A673 (cell line): ENCODE results near the gene CD300LF. TPM values are rescaled to one million over a fixed set of nuclear protein-coding genes. Genes with fewer than 3 reads are reported as not detected.

Source experiments
- BruUV-seq: library from RNA; stranded (reverse); fragments of 400-500 nt; replicated peaks from 2 replicates; lab custom pipeline; 2021; lab: Mats Ljungman, UMichigan
- CTCF ChIA-PET: fragments of 300-600 bp; sonication (Branson Sonifier 250); formaldehyde crosslinking; loops from one replicate; lab custom pipeline; 2022; ENCODE audit warnings: antibody characterized with exemption; lab: Charles Lee
- POLR2A ChIA-PET: fragments of 300-600 bp; sonication (Branson Sonifier 250); formaldehyde crosslinking; loops from one replicate; lab custom pipeline; 2022; ENCODE audit warnings: antibody characterized with exemption; ENCODE audit not compliant: low non-redundant PET; lab: Charles Lee
- DNase-seq: peaks from one replicate; pipeline ENCODE4 v3.0.0-alpha.2; 2015; ENCODE audit warnings: low spot score
- H3K27ac ChIP-seq: fragments of 200-600 bp; sonication (generic); 2 replicates; pipeline ENCODE4 v1.5.1; 2016; ENCODE audit warnings: mixed run types, low read depth, mild to moderate bottlenecking, mixed read lengths, antibody characterized with exemption, low read length; ENCODE audit not compliant: poor library complexity, severe bottlenecking
- H3K27me3 ChIP-seq: fragments of 200-600 bp; sonication (generic); replicated peaks from 2 replicates; pipeline ENCODE4 v1.6.1; 2017; ENCODE audit warnings: mixed run types, low read depth, mild to moderate bottlenecking, mixed read lengths, antibody characterized with exemption, low read length; ENCODE audit not compliant: insufficient read depth, poor library complexity
- H3K36me3 ChIP-seq: fragments of 200-600 bp; sonication (generic); 2 replicates; pipeline ENCODE4 v1.6.1; 2016; ENCODE audit warnings: mixed run types, mild to moderate bottlenecking, mixed read lengths, antibody characterized with exemption, low read length; ENCODE audit not compliant: insufficient read depth, poor library complexity, severe bottlenecking
- H3K4me1 ChIP-seq: fragments of 200-600 bp; sonication (generic); 2 replicates; pipeline ENCODE4 v1.6.1; 2017; ENCODE audit warnings: mixed run types, mild to moderate bottlenecking, mixed read lengths, antibody characterized with exemption, low read length; ENCODE audit not compliant: insufficient read depth, poor library complexity, severe bottlenecking
- H3K4me3 ChIP-seq: fragments of 200-600 bp; sonication (generic); 2 replicates; pipeline ENCODE4 v1.5.1; 2016; ENCODE audit warnings: low read depth, mixed run types, mild to moderate bottlenecking, mixed read lengths, low read length; ENCODE audit not compliant: poor library complexity, severe bottlenecking
- H3K9me3 ChIP-seq: fragments of 200-600 bp; sonication (generic); 2 replicates; pipeline ENCODE4 v1.6.1; 2016; ENCODE audit warnings: mixed run types, low read depth, mild to moderate bottlenecking, mixed read lengths, antibody characterized with exemption, low read length; ENCODE audit not compliant: poor library complexity, severe bottlenecking
- CTCF ChIP-seq: fragments of 300-800, 200-600 bp; sonication (generic); conservative IDR thresholded peaks from 2 replicates; pipeline ENCODE4 v1.5.1; 2017; ENCODE audit warnings: low read depth, mild to moderate bottlenecking, antibody characterized with exemption, low read length, moderate library complexity, mixed read lengths
- EZH2 ChIP-seq: fragments of 200-600 bp; sonication (generic); IDR thresholded peaks from 2 replicates; pipeline ENCODE4 v1.6.1; 2017; ENCODE audit warnings: borderline replicate concordance, low read depth, mild to moderate bottlenecking, mixed read lengths, antibody characterized with exemption, low read length; ENCODE audit not compliant: poor library complexity, severe bottlenecking
- intact Hi-C: fragments of 100-400 bp; cut with micrococcal nuclease; formaldehyde crosslinking; loops from one replicate; pipeline ENCODE4 v1.10.0; 2022; ENCODE audit not compliant: unreplicated experiment
- total RNA-seq: library from RNA; stranded (reverse); gene quantifications from 2 replicates; pipeline ENCODE4 v1.2.3, GENCODE V29; 2021

Gene CD300LF
- total RNA-seq, 1 experiment from 2014 or later: not detected

- no peaks in the 10 kb centered on the region for H3K4me1 ChIP-seq
- H3K27me3 ChIP-seq: peaks cover 62% of the 10 kb centered on the region
- CTCF ChIA-PET: no interaction called here
- H3K4me3 ChIP-seq: no peak overlapping the region
- no peak for DNase-seq
- no TSS peak for BruUV-seq
- TF ChIP-seq CTCF (no peak), EZH2 (no peak)
- no peak overlapping the region for H3K27ac ChIP-seq
- POLR2A ChIA-PET: no interaction called here
- H3K9me3 ChIP-seq: no peaks in the 10 kb centered on the region
- intact Hi-C loops: loop anchor here (5.0 kb wide), 1 partner anchor 303 kb away; no protein-coding TSS in a partner anchor
- no peaks in the 10 kb centered on the region for H3K36me3 ChIP-seq
These were observed 58.0 kb downstream of the CD300LF start for GRCh38 chr17:74654742-74655141.

- no peak for DNase-seq
- CTCF ChIA-PET: no interaction called here
- intact Hi-C loops: no loop called here
- peaks cover 70% of the 10 kb centered on the region for H3K27me3 ChIP-seq
- H3K4me1 ChIP-seq: no peaks in the 10 kb centered on the region
- no TSS peak for BruUV-seq
- POLR2A ChIA-PET: no interaction called here
- TF ChIP-seq EZH2 (no peak), CTCF (no peak)
- H3K27ac ChIP-seq: no peak overlapping the region
- H3K36me3 ChIP-seq: no peaks in the 10 kb centered on the region
- H3K4me3 ChIP-seq: no peak overlapping the region
- H3K9me3 ChIP-seq: no peaks in the 10 kb centered on the region
These were observed 60.7 kb downstream of the CD300LF start for GRCh38 chr17:74652020-74652419.

GRCh38 chr17:74649909-74650308 is 62.8 kb downstream of the CD300LF start:
- BruUV-seq: no TSS peak
- POLR2A ChIA-PET: no interaction called here
- CTCF ChIA-PET: no interaction called here

More at GRCh38 chr17:74649909-74650308, 62.8 kb downstream of the CD300LF start:
- Histone ChIP-seq H3K27me3 (peaks cover 66% of the 10 kb centered on the region), H3K36me3 (no peaks in the 10 kb centered on the region), H3K27ac (no peak overlapping the region), H3K9me3 (no peaks in the 10 kb centered on the region), H3K4me1 (no peaks in the 10 kb centered on the region), H3K4me3 (no peak overlapping the region)
- DNase-seq: no peak
- TF ChIP-seq EZH2 (no peak), CTCF (no peak)
- intact Hi-C loops: no loop called here
